ENCODE results near the gene NPR3.

NPR3 gene

GRCh38 chr5:32722957-32723356 lies 11.8 kb downstream of the NPR3 start:
- Histone ChIP-seq H3K4me3 (ENCODE audit: insufficient read length, low read depth) (no peak overlapping the region), H3K4me1 (ENCODE audit: insufficient read depth, insufficient read length) (no peaks in the 10 kb centered on the region), H3K36me3 (ENCODE audit: insufficient read depth, insufficient read length, low read length) (no peaks in the 10 kb centered on the region), H3K27me3 (ENCODE audit: insufficient read depth, insufficient read length) (no peaks in the 10 kb centered on the region), H3K9me3 (ENCODE audit: insufficient read depth, low read length) (no peaks in the 10 kb centered on the region), H3K9ac (ENCODE audit: insufficient read length, low read depth) (no peak overlapping the region)
- TF ChIP-seq SUZ12 (IDR thresholded peaks at IDR 0.05; ENCODE audit: extremely low read depth, insufficient read depth, insufficient read length) (no peak), YY1 (IDR thresholded peaks at IDR 0.05; ENCODE audit: insufficient read depth, insufficient read length) (no peak), ZNF274 (IDR thresholded peaks at IDR 0.05; ENCODE audit: low read depth, low read length) (no peak)
- no peak for DNase-seq (ENCODE audit: low read depth, low spot score)

GRCh38 chr5:32724526-32724925 lies 13.4 kb downstream of the NPR3 start:
- H3K36me3 ChIP-seq (ENCODE audit: insufficient read depth, insufficient read length, low read length), result no peaks in the 10 kb centered on the region

GRCh38 chr5:32726086-32726557 lies 15.0 kb downstream of the NPR3 start:
- no peak for DNase-seq (ENCODE audit: low read depth, low spot score)
- Histone ChIP-seq H3K9ac (ENCODE audit: insufficient read length, low read depth) (no peak overlapping the region), H3K27me3 (ENCODE audit: insufficient read depth, insufficient read length) (no peaks in the 10 kb centered on the region), H3K9me3 (ENCODE audit: insufficient read depth, low read length) (no peaks in the 10 kb centered on the region), H3K4me3 (ENCODE audit: insufficient read length, low read depth) (no peak overlapping the region), H3K4me1 (ENCODE audit: insufficient read depth, insufficient read length) (no peaks in the 10 kb centered on the region), H3K36me3 (ENCODE audit: insufficient read depth, insufficient read length, low read length) (no peaks in the 10 kb centered on the region)
- TF ChIP-seq ZNF274 (IDR thresholded peaks at IDR 0.05; ENCODE audit: low read depth, low read length) (no peak), YY1 (IDR thresholded peaks at IDR 0.05; ENCODE audit: insufficient read depth, insufficient read length) (no peak), SUZ12 (IDR thresholded peaks at IDR 0.05; ENCODE audit: extremely low read depth, insufficient read depth, insufficient read length) (no peak)

More at GRCh38 chr5:32724526-32724925, 13.4 kb downstream of the NPR3 start:
- no peaks in the 10 kb centered on the region for H3K9me3 ChIP-seq (ENCODE audit: insufficient read depth, low read length)
- no peak for DNase-seq (ENCODE audit: low read depth, low spot score)
- TF ChIP-seq YY1 (IDR thresholded peaks at IDR 0.05; ENCODE audit: insufficient read depth, insufficient read length) (no peak), SUZ12 (IDR thresholded peaks at IDR 0.05; ENCODE audit: extremely low read depth, insufficient read depth, insufficient read length) (no peak), ZNF274 (IDR thresholded peaks at IDR 0.05; ENCODE audit: low read depth, low read length) (no peak)
- no peaks in the 10 kb centered on the region for H3K27me3 ChIP-seq (ENCODE audit: insufficient read depth, insufficient read length)
- no peak overlapping the region for H3K4me3 ChIP-seq (ENCODE audit: insufficient read length, low read depth)
- no peak overlapping the region for H3K9ac ChIP-seq (ENCODE audit: insufficient read length, low read depth)
- H3K4me1 ChIP-seq (ENCODE audit: insufficient read depth, insufficient read length), result no peaks in the 10 kb centered on the region

- Histone ChIP-seq H3K9ac (ENCODE audit: insufficient read length, low read depth) (no peak overlapping the region), H3K36me3 (ENCODE audit: insufficient read depth, insufficient read length, low read length) (no peaks in the 10 kb centered on the region), H3K27me3 (ENCODE audit: insufficient read depth, insufficient read length) (no peaks in the 10 kb centered on the region), H3K9me3 (ENCODE audit: insufficient read depth, low read length) (no peaks in the 10 kb centered on the region), H3K4me1 (ENCODE audit: insufficient read depth, insufficient read length) (no peaks in the 10 kb centered on the region), H3K4me3 (ENCODE audit: insufficient read length, low read depth) (no peak overlapping the region)
- TF ChIP-seq SUZ12 (IDR thresholded peaks at IDR 0.05; ENCODE audit: extremely low read depth, insufficient read depth, insufficient read length) (no peak), ZNF274 (IDR thresholded peaks at IDR 0.05; ENCODE audit: low read depth, low read length) (no peak), YY1 (IDR thresholded peaks at IDR 0.05; ENCODE audit: insufficient read depth, insufficient read length) (no peak)
- no peak for DNase-seq (ENCODE audit: low read depth, low spot score)
These were observed 18.5 kb downstream of the NPR3 start for GRCh38 chr5:32729651-32730050.

GRCh38 chr5:32733590-32734340 lies 22.6 kb downstream of the NPR3 start:
- no peak for DNase-seq (ENCODE audit: low read depth, low spot score)
- H3K9ac ChIP-seq (ENCODE audit: insufficient read length, low read depth), result no peak overlapping the region
- no peaks in the 10 kb centered on the region for H3K4me1 ChIP-seq (ENCODE audit: insufficient read depth, insufficient read length)
- no peak for TF ChIP-seq SUZ12 (IDR thresholded peaks at IDR 0.05; ENCODE audit: extremely low read depth, insufficient read depth, insufficient read length)
- TF ChIP-seq YY1 (IDR thresholded peaks at IDR 0.05; ENCODE audit: insufficient read depth, insufficient read length), result no peak
- no peak for TF ChIP-seq ZNF274 (IDR thresholded peaks at IDR 0.05; ENCODE audit: low read depth, low read length)
- H3K36me3 ChIP-seq (ENCODE audit: insufficient read depth, insufficient read length, low read length), result no peaks in the 10 kb centered on the region
- H3K27me3 ChIP-seq (ENCODE audit: insufficient read depth, insufficient read length), result no peaks in the 10 kb centered on the region
- no peaks in the 10 kb centered on the region for H3K9me3 ChIP-seq (ENCODE audit: insufficient read depth, low read length)
- no peak overlapping the region for H3K4me3 ChIP-seq (ENCODE audit: insufficient read length, low read depth)

GRCh38 chr5:32734827-32735378 lies 23.8 kb downstream of the NPR3 start:
- DNase-seq (ENCODE audit: low read depth, low spot score), result no peak
- TF ChIP-seq YY1 (IDR thresholded peaks at IDR 0.05; ENCODE audit: insufficient read depth, insufficient read length), result no peak
- no peak for TF ChIP-seq SUZ12 (IDR thresholded peaks at IDR 0.05; ENCODE audit: extremely low read depth, insufficient read depth, insufficient read length)
- TF ChIP-seq ZNF274 (IDR thresholded peaks at IDR 0.05; ENCODE audit: low read depth, low read length), result no peak
- H3K9me3 ChIP-seq (ENCODE audit: insufficient read depth, low read length), result no peaks in the 10 kb centered on the region

GRCh38 chr5:32735512-32735911 lies 24.4 kb downstream of the NPR3 start:
- H3K4me1 ChIP-seq (ENCODE audit: insufficient read depth, insufficient read length), result no peaks in the 10 kb centered on the region
- H3K9ac ChIP-seq (ENCODE audit: insufficient read length, low read depth), result no peak overlapping the region
- H3K36me3 ChIP-seq (ENCODE audit: insufficient read depth, insufficient read length, low read length), result no peaks in the 10 kb centered on the region
- H3K4me3 ChIP-seq (ENCODE audit: insufficient read length, low read depth), result no peak overlapping the region
- DNase-seq (ENCODE audit: low read depth, low spot score), result no peak
- H3K9me3 ChIP-seq (ENCODE audit: insufficient read depth, low read length), result no peaks in the 10 kb centered on the region
- no peaks in the 10 kb centered on the region for H3K27me3 ChIP-seq (ENCODE audit: insufficient read depth, insufficient read length)
- TF ChIP-seq SUZ12 (IDR thresholded peaks at IDR 0.05; ENCODE audit: extremely low read depth, insufficient read depth, insufficient read length) (no peak), YY1 (IDR thresholded peaks at IDR 0.05; ENCODE audit: insufficient read depth, insufficient read length) (no peak), ZNF274 (IDR thresholded peaks at IDR 0.05; ENCODE audit: low read depth, low read length) (no peak)

More at GRCh38 chr5:32734827-32735378, 23.8 kb downstream of the NPR3 start:
- H3K4me3 ChIP-seq (ENCODE audit: insufficient read length, low read depth), result no peak overlapping the region
- H3K27me3 ChIP-seq (ENCODE audit: insufficient read depth, insufficient read length), result no peaks in the 10 kb centered on the region
- H3K36me3 ChIP-seq (ENCODE audit: insufficient read depth, insufficient read length, low read length), result no peaks in the 10 kb centered on the region
- H3K4me1 ChIP-seq (ENCODE audit: insufficient read depth, insufficient read length), result no peaks in the 10 kb centered on the region
- no peak overlapping the region for H3K9ac ChIP-seq (ENCODE audit: insufficient read length, low read depth)
